T-cell (primary cell): ENCODE results near the gene POC1B. TPM values are rescaled to one million over a fixed set of nuclear protein-coding genes. Genes with fewer than 3 reads are reported as not detected.

Source experiments
- ATAC-seq, 4 experiments: fragments of 200-7000 bp in 3 of 4; fragments of 150-1000 bp in 1 of 4; cut with Tn5 transposase; replicated peaks in 1 of 4; 1 replicate in 3 of 4; 2 replicates in 1 of 4; pipeline ENCODE4 v1.10.0; 2021; ENCODE audit warnings: moderate library complexity in 3 of 4, mild to moderate bottlenecking in 2 of 4, moderate number of reproducible peaks in 1 of 4
- CTCF ChIA-PET, 2 donors: fragments of 300-600 bp; sonication (Branson Sonifier 250); formaldehyde crosslinking; loops; one replicate each; lab custom pipeline; 2022; ENCODE audit warnings: antibody characterized with exemption in 2 of 2; lab: Charles Lee
- POLR2A ChIA-PET, 2 donors: fragments of 300-600 bp; sonication (Branson Sonifier 250); formaldehyde crosslinking; loops; one replicate each; lab custom pipeline; 2022; ENCODE audit warnings: antibody characterized with exemption in 2 of 2; lab: Charles Lee
- DNase-seq, 35 experiments: peaks; one replicate each; pipeline versions ENCODE4 v3.0.0 to v3.0.0-alpha.2; 2013 to 2023
- H3K27ac ChIP-seq: one replicate; pipeline ENCODE4 v1.5.1; 2013; ENCODE audit warnings: low read length
- H3K27me3 ChIP-seq, 2 experiments: replicated peaks in 1 of 2; 1 replicate in 1 of 2; 2 replicates in 1 of 2; pipeline versions ENCODE4 v1.6.1 to v1.7.0; 2013; ENCODE audit warnings: low read length in 1 of 2, mixed read lengths in 1 of 2; ENCODE audit not compliant: control insufficient read depth in 2 of 2, insufficient read depth in 2 of 2; ENCODE audit errors: extremely low read depth in 1 of 2
- H3K36me3 ChIP-seq, 2 donors: 1 replicate in 1 of 2; 2 replicates in 1 of 2; pipeline versions ENCODE4 v1.6.1 to v1.7.0; 2013; ENCODE audit warnings: low read length in 1 of 2; ENCODE audit not compliant: control insufficient read depth in 2 of 2, insufficient read depth in 1 of 2; ENCODE audit errors: extremely low read depth in 1 of 2
- H3K4me1 ChIP-seq, 2 experiments: 1 replicate in 1 of 2; 2 replicates in 1 of 2; pipeline versions ENCODE4 v1.6.1 to v1.7.0; 2013; ENCODE audit warnings: low read length in 2 of 2, mixed read lengths in 1 of 2; ENCODE audit not compliant: insufficient read depth in 2 of 2, control insufficient read depth in 1 of 2; ENCODE audit errors: extremely low read depth in 1 of 2
- H3K4me3 ChIP-seq, 2 donors: 1 replicate in 1 of 2; 2 replicates in 1 of 2; pipeline versions ENCODE4 v1.5.1 to v1.7.0; 2013; ENCODE audit warnings: mild to moderate bottlenecking in 2 of 2, low read length in 1 of 2, moderate library complexity in 1 of 2; ENCODE audit not compliant: control insufficient read depth in 1 of 2; ENCODE audit errors: extremely low read depth in 1 of 2
- H3K9me3 ChIP-seq: 2 replicates; pipeline ENCODE4 v1.7.0; 2013
- H3K27ac Mint-ChIP-seq, 2 donors: one replicate each; pipeline ENCODE4 v1.8.0; 2020 to 2021; ENCODE audit warnings: mild to moderate bottlenecking in 2 of 2, mixed read lengths in 2 of 2
- H3K27me3 Mint-ChIP-seq, 2 donors: one replicate each; pipeline ENCODE4 v1.8.0; 2021 to 2022; ENCODE audit warnings: mixed read lengths in 2 of 2
- H3K36me3 Mint-ChIP-seq: one replicate; pipeline ENCODE4 v1.8.0; 2021; ENCODE audit warnings: mixed read lengths
- H3K4me1 Mint-ChIP-seq, 3 donors: one replicate each; pipeline ENCODE4 v1.8.0; 2020 to 2022; ENCODE audit warnings: mixed read lengths in 3 of 3, mild to moderate bottlenecking in 1 of 3
- H3K4me3 Mint-ChIP-seq, 3 donors: one replicate each; pipeline ENCODE4 v1.8.0; 2020 to 2022; ENCODE audit warnings: mild to moderate bottlenecking in 3 of 3, mixed read lengths in 3 of 3, moderate library complexity in 3 of 3
- H3K9me3 Mint-ChIP-seq, 3 donors: one replicate each; pipeline ENCODE4 v1.8.0; 2020 to 2022; ENCODE audit warnings: mixed read lengths in 3 of 3
- WGBS: methylation state at CpG from one replicate; pipeline ENCODE4 v1.1.5; 2013; ENCODE audit warnings: missing lambda C conversion rate; ENCODE audit not compliant: insufficient coverage; 5-methylcytosine and 5-hydroxymethylcytosine counted together
- total RNA-seq, 35 experiments: library from RNA in 6 of 35; stranded (reverse) in 6 of 35; fragments of 120-200 nt in 1 of 35; gene quantifications; one replicate each; pipeline versions ENCODE4 v1.2.1 to v1.2.4 and lab custom pipeline; 2013 to 2026

The POC1B gene
- total RNA-seq, 5 donors from 2014 or later (not counting 1 experiment from before 2014, with no cell fraction given): 17.2 to 25.5 (median 18.9) TPM

DNA sequence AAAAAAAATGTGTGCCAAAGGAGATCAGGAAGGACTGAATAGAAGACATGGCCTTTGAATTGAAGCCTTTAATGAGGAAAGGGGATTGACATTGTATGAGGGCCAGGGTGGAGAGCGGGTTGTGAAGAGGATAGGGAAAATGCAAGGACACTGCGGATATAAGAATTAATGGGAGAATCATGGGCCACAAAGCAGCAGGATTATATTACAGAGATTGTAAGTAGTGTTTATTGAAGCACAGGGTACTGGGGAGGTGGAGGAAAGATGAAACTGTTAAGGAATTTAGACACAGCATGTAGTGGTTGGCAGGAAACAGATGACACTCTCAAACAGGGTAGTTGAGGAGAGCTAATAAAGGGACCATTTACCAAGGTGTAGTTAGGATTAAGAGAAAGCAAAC is 16.4 kb upstream of the POC1B start:
- H3K4me1 ChIP-seq: peaks cover 0 to 2% of the 10 kb centered on the region in 2 experiments
- ChIA-PET POLR2A (interaction anchor here in 1 of 2 donors (0.7 kb wide), 1 partner anchor 404 kb away, joined by 6 read pairs; no protein-coding TSS in a partner anchor), CTCF (interaction anchor here (0.7 to 3.4 kb wide), 11 partner anchors 10 to 1312 kb away, joined by 3 to 25 read pairs (median 4); no protein-coding TSS in a partner anchor)
- H3K4me3 ChIP-seq: no peak overlapping the region
- no peak for DNase-seq
- H3K27ac Mint-ChIP-seq: no peak overlapping the region
- H3K4me3 Mint-ChIP-seq: no peak overlapping the region
- no peaks in the 10 kb centered on the region for H3K9me3 ChIP-seq
- no peak overlapping the region for H3K27ac ChIP-seq
- no peaks in the 10 kb centered on the region for H3K9me3 Mint-ChIP-seq
- no peaks in the 10 kb centered on the region for H3K36me3 ChIP-seq
- WGBS: 100% methylated on average over 2 of the region's 2 CpGs
- peaks cover 2 to 3% of the 10 kb centered on the region in 2 donors for H3K27me3 Mint-ChIP-seq
- ATAC-seq: no peak
- no peaks in the 10 kb centered on the region for H3K36me3 Mint-ChIP-seq
- H3K27me3 ChIP-seq: no peaks in the 10 kb centered on the region
- H3K4me1 Mint-ChIP-seq: peaks cover 4 to 9% (median 7%) of the 10 kb centered on the region in 3 donors

DNA sequence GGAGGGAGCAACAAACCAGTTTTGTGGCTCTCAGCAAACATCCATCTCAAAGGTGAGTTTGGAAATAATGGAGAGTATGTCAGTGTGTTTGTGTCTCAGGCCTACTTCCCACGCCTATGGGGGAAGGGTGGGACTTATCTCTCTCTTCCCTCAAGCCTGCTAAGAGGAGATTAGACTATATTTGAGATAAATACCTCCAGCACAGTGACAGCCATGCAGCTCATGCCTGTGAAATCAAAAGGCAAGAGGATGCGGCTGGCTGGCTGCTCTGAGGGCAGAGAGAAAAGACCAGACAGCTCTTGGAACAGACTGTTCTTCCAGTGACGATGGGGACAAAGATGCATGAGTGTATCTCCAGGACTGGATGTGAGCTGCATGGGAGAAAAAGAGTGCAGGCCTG is 14.7 kb upstream of the POC1B start:
- ChIA-PET CTCF (interaction anchor here (0.6 to 1.2 kb wide), 3 partner anchors 9 to 545 kb away, joined by 3 to 4 read pairs (median 3); no protein-coding TSS in a partner anchor), POLR2A (no interaction called here)
- Mint-ChIP-seq H3K4me3 (no peak overlapping the region), H3K27ac (no peak overlapping the region), H3K36me3 (no peaks in the 10 kb centered on the region), H3K9me3 (no peaks in the 10 kb centered on the region), H3K27me3 (no peaks in the 10 kb centered on the region), H3K4me1 (peaks cover 4 to 9% (median 7%) of the 10 kb centered on the region in 3 donors)
- DNase-seq (no peak), ATAC-seq (no peak)
- H3K9me3 ChIP-seq: no peaks in the 10 kb centered on the region
- peaks cover 0 to 2% of the 10 kb centered on the region in 2 experiments for H3K4me1 ChIP-seq
- no peaks in the 10 kb centered on the region for H3K36me3 ChIP-seq
- H3K27ac ChIP-seq: no peak overlapping the region
- WGBS: 90% methylated on average over 2 of the region's 3 CpGs
- no peak overlapping the region for H3K4me3 ChIP-seq
- H3K27me3 ChIP-seq: no peaks in the 10 kb centered on the region

DNA sequence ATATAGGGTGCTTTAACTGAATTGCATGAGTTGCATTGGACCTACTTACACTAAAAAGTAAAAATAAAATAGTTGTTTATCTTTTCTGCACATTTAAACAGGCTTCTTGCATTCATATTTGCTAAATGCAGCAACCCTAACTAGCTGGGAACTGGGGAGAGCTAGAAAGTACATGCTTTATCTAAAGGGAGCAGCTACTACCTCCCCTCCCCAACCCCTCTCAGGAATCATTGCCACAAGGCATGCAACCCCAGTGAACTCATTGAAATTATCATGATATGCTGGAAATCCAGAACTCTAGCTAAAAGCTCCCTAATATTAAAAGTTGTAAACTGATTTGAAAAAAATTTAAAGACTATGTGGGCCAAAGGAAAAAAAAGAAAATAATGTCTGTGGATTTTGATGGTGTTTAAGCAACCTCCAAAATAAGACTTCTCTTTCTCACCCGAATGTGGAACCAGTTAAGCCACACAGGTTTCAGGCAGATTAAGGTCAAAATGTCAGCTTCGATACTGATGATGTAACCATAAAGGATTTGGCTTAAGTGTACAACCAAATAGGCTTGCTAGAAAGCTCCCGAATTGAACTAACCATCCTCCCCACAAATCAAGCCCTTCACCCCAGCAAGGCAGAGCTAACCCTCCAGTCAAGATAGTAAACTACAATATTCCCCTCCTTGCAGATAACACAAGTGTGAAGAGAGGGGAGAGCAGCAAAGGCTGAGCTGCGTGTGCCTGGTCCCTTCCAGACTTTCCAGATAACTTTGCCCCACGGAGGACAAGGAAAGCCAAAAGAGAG is 13.8 kb upstream of the POC1B start:
- peaks cover 4 to 9% (median 7%) of the 10 kb centered on the region in 3 donors for H3K4me1 Mint-ChIP-seq
- H3K9me3 Mint-ChIP-seq: no peaks in the 10 kb centered on the region
- Histone ChIP-seq H3K27ac (no peak overlapping the region), H3K4me3 (no peak overlapping the region), H3K27me3 (no peaks in the 10 kb centered on the region), H3K36me3 (no peaks in the 10 kb centered on the region), H3K4me1 (peaks cover 0 to 2% of the 10 kb centered on the region in 2 experiments), H3K9me3 (no peaks in the 10 kb centered on the region)
- no peak for DNase-seq
- no peak for ATAC-seq
- ChIA-PET CTCF (interaction anchor here (0.7 to 1.8 kb wide), 4 partner anchors 30 to 564 kb away, joined by 3 to 5 read pairs (median 4); no protein-coding TSS in a partner anchor), POLR2A (interaction anchor here in 1 of 2 donors (0.6 kb wide), 1 partner anchor 593 kb away, joined by 3 read pairs; no protein-coding TSS in a partner anchor)
- no peaks in the 10 kb centered on the region for H3K27me3 Mint-ChIP-seq
- H3K36me3 Mint-ChIP-seq: no peaks in the 10 kb centered on the region
- no peak overlapping the region for H3K4me3 Mint-ChIP-seq
- no peak overlapping the region for H3K27ac Mint-ChIP-seq
- 100% methylated on average over 2 of the region's 5 CpGs for WGBS

DNA sequence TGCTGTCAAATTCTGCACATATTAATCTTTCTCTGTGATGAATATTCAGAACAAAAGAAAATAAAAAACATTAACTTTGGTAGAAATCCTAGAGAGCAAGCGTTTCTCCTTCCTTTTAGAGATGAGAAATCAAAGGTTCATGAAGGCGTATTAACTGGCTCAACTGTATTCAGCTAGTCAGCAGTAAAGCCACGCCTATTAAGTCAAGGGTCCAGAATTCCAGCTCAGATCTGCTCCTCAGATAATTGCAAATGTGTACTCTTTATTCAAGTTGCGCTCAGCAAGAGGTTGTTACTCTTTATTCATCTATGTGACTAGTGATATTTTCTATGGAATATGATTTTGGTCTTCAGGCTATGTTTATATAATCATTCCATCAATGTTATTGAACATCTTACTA is 13.1 kb upstream of the POC1B start:
- CTCF ChIA-PET: interaction anchor here (0.6 to 1.8 kb wide), 5 partner anchors 13 to 564 kb away, joined by 3 to 5 read pairs (median 4); partner anchors contain the start of gene POC1B (in 1 of the 2)
- Mint-ChIP-seq H3K4me1 (peaks cover 4 to 9% (median 7%) of the 10 kb centered on the region in 3 donors), H3K36me3 (peaks cover 4% of the 10 kb centered on the region), H3K9me3 (no peaks in the 10 kb centered on the region), H3K4me3 (no peak overlapping the region), H3K27ac (no peak overlapping the region), H3K27me3 (no peaks in the 10 kb centered on the region)
- whole genome bisulfite sequencing: 90% methylated on average over 2 of the region's 4 CpGs
- Histone ChIP-seq H3K9me3 (no peaks in the 10 kb centered on the region), H3K4me1 (peaks cover 0 to 2% of the 10 kb centered on the region in 2 experiments), H3K36me3 (no peaks in the 10 kb centered on the region), H3K27ac (no peak overlapping the region), H3K4me3 (no peak overlapping the region), H3K27me3 (no peaks in the 10 kb centered on the region)
- no peak for DNase-seq
- no peak for ATAC-seq
- POLR2A ChIA-PET: no interaction called here

DNA sequence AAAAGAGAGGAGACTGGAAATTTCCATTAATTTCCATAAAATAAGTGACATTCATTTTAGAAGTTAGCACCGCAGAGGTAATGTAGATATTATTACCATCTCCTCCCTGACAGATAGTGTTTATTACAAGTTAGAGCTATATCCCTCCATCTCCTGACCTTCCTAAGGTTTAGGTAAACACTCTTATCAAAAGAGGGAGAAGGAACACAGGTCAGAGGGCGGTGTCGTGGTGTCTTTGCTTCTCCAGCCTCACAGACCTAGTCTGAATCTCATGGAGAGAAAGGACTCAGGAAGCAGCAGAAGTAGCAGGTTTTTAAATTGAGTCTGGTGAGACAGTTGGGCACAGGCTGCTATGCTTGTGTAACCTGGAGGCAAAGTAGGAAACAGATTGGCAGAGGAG is 11.5 kb upstream of the POC1B start:
- Mint-ChIP-seq H3K4me3 (no peak overlapping the region), H3K9me3 (no peaks in the 10 kb centered on the region), H3K27ac (no peak overlapping the region), H3K36me3 (peaks cover 4% of the 10 kb centered on the region), H3K27me3 (no peaks in the 10 kb centered on the region), H3K4me1 (peaks cover 0 to 2% (median 0%) of the 10 kb centered on the region in 3 donors)
- H3K27me3 ChIP-seq: no peaks in the 10 kb centered on the region
- DNase-seq (no peak), ATAC-seq (no peak)
- H3K36me3 ChIP-seq: no peaks in the 10 kb centered on the region
- CTCF ChIA-PET: no interaction called here
- no CpG with 5 or more reads among the region's 3 CpGs for WGBS
- H3K4me3 ChIP-seq: no peak overlapping the region
- no peak overlapping the region for H3K27ac ChIP-seq
- H3K9me3 ChIP-seq: no peaks in the 10 kb centered on the region
- no peaks in the 10 kb centered on the region for H3K4me1 ChIP-seq
- POLR2A ChIA-PET: no interaction called here

DNA sequence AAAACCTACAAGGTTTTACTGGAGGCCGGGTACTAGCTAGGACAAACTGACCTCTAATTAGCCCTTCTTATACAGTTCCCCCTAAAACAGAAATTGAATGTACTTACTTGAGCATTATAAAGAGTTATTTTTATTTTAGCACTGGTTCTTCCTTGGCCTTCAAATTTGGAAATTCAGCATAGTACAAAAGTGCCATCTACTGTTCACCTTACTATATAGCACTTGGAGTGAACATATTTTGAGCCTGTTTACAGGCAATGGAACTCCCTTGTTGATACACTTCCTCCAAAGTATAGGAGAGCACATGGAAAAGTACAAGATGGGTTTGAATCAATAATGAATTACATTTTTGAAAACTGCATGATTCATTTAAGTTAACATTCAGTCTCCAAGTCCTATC is 3.9 kb upstream of the POC1B start:
- Mint-ChIP-seq H3K27ac (peak overlapping the region in 1 of 2 donors; percentile 5), H3K9me3 (no peaks in the 10 kb centered on the region)

More for the DNA sequence above, 3.9 kb upstream of the POC1B start:
- WGBS: no CpG with 5 or more reads among the region's 1 CpG
- peak in 2 of 4 experiments; percentile 25 to 33 for ATAC-seq
- peaks cover 0 to 4% of the 10 kb centered on the region in 2 experiments for H3K4me1 ChIP-seq
- H3K27me3 Mint-ChIP-seq: no peaks in the 10 kb centered on the region
- H3K4me1 Mint-ChIP-seq: peaks cover 10 to 19% (median 18%) of the 10 kb centered on the region in 3 donors
- H3K4me3 ChIP-seq: no peak overlapping the region
- no peaks in the 10 kb centered on the region for H3K36me3 ChIP-seq
- DNase-seq: peak in 2 of 35 experiments; percentile 12 to 71
- no peaks in the 10 kb centered on the region for H3K27me3 ChIP-seq
- no peaks in the 10 kb centered on the region for H3K9me3 ChIP-seq
- POLR2A ChIA-PET: interaction anchor here in 1 of 2 donors (0.6 kb wide), 1 partner anchor 58 kb away, joined by 6 read pairs; no protein-coding TSS in a partner anchor
- no peak overlapping the region for H3K27ac ChIP-seq
- peaks cover 9% of the 10 kb centered on the region for H3K36me3 Mint-ChIP-seq
- CTCF ChIA-PET: interaction anchor here (0.7 to 1.2 kb wide), 7 partner anchors 58 to 510 kb away, joined by 3 to 5 read pairs (median 4); no protein-coding TSS in a partner anchor
- H3K4me3 Mint-ChIP-seq: no peak overlapping the region
